Measurements from ENCODE around the gene IL1A. TPM values are rescaled to one million over a fixed set of nuclear protein-coding genes. Genes with fewer than 3 reads are reported as not detected.

The IL1A gene
- total RNA-seq, 1 experiment from 2014 or later, result 0.10 TPM

GRCh38 chr2:112733456-112733855, 50.8 kb downstream of the IL1A start:
- no peaks in the 10 kb centered on the region for H3K9me2 ChIP-seq (ENCODE audit: insufficient read depth)
- no peaks in the 10 kb centered on the region for H3K9me3 ChIP-seq (ENCODE audit: control insufficient read depth in 1 of 2, insufficient read depth in 1 of 2, low read depth in 1 of 2, low read length in 2 of 2)
- ChIA-PET POLR2A (no interaction called here), RAD21 (ENCODE audit: low non-redundant PET in 1 of 2, low total read pairs in 2 of 2, uncharacterized antibody in 2 of 2, unreplicated experiment in 2 of 2) (no interaction called here), CTCF (no interaction called here)
- ATAC-seq (no peak), DNase-seq (ENCODE audit: low read depth, low spot score) (no peak)
- H3K27ac ChIP-seq (ENCODE audit: low read depth, low read length), result no peak overlapping the region
- H3K4me1 ChIP-seq (ENCODE audit: control insufficient read depth in 1 of 2, insufficient read depth in 2 of 2, low read length in 2 of 2), result peaks cover 15 to 21% of the 10 kb centered on the region in 2 experiments
- TF ChIP-seq MAX (IDR thresholded peaks at IDR 0.05), result no peak
- no peak for TF ChIP-seq EGR1 (IDR thresholded peaks at IDR 0.05; ENCODE audit: low read depth)
- TF ChIP-seq JUND (IDR thresholded peaks at IDR 0.05), result no peak
- no peak for TF ChIP-seq SP1 (IDR thresholded peaks at IDR 0.05; ENCODE audit: low read depth)
- TF ChIP-seq REST (IDR thresholded peaks at IDR 0.05; ENCODE audit: low read depth), result no peak
- TF ChIP-seq CTCF (IDR thresholded peaks at IDR 0.05 in 2 of 3, conservative IDR thresholded peaks at IDR 0.05 in 1 of 3; ENCODE audit: borderline replicate concordance in 1 of 3, insufficient read depth in 1 of 3, low read depth in 2 of 3, low read length in 2 of 3), result no peak
- no peak for TF ChIP-seq CBX3 (IDR thresholded peaks at IDR 0.05; ENCODE audit: low read depth)
- TF ChIP-seq ZFX (IDR thresholded peaks at IDR 0.05), result no peak
- TF ChIP-seq POLR2A (IDR thresholded peaks at IDR 0.05; ENCODE audit: borderline replicate concordance, extremely low read depth, insufficient read depth, insufficient read length), result no peak
- H4K20me1 ChIP-seq (ENCODE audit: insufficient read depth), result no peaks in the 10 kb centered on the region
- H2AFZ ChIP-seq (ENCODE audit: low read depth, low read length, poor library complexity, severe bottlenecking), result no peak overlapping the region
- H3K36me3 ChIP-seq (ENCODE audit: control insufficient read depth in 1 of 2, insufficient read depth in 2 of 2, low read length in 2 of 2), result peaks cover 4 to 5% of the 10 kb centered on the region in 2 experiments; a peak in 3 of 4 replicates
- no peak overlapping the region for H3K9ac ChIP-seq (ENCODE audit: low read length)
- intact Hi-C loops (cut with micrococcal nuclease), result no loop called here
- BruUV-seq (replicated peaks), result no TSS peak
- H3K79me2 ChIP-seq (ENCODE audit: insufficient read depth, low read length), result no peaks in the 10 kb centered on the region
- H3K27me3 ChIP-seq (ENCODE audit: insufficient read depth, low read length), result no peaks in the 10 kb centered on the region
- no peak overlapping the region for H3K4me2 ChIP-seq (ENCODE audit: low read length)
- H3K4me3 ChIP-seq (replicated peaks in 1 of 2; ENCODE audit: low read depth in 1 of 2, low read length in 2 of 2), result no peak overlapping the region

All from HCT116 (cell line).